HepG2 (cell line): Measurements from ENCODE around the gene NPHS1. TPM values are rescaled to one million over a fixed set of nuclear protein-coding genes. Genes with fewer than 3 reads are reported as not detected.

Experiments
- FLYWCH1 ChIP-seq: sonication (generic); formaldehyde crosslinking; IDR thresholded peaks from 2 replicates; pipeline ENCODE4 v1.8.1; 2023; ENCODE audit warnings: mild to moderate bottlenecking, missing genetic modification reagents
- HNRNPK ChIP-seq: fragments of 200-400 bp; formaldehyde crosslinking; IDR thresholded peaks from 2 replicates; pipeline ENCODE4 v1.6.1; 2018; ENCODE audit warnings: low read length, low read depth, moderate library complexity, mild to moderate bottlenecking; ENCODE audit not compliant: poor library complexity, severe bottlenecking
- HNRNPUL1 ChIP-seq: fragments of 200-400 bp; formaldehyde crosslinking; IDR thresholded peaks from 2 replicates; pipeline ENCODE4 v1.6.1; 2017; ENCODE audit warnings: low read depth, mild to moderate bottlenecking, low read length, moderate library complexity
- MATR3 ChIP-seq: sonication (generic); formaldehyde crosslinking; IDR thresholded peaks from 2 replicates; pipeline ENCODE4 v1.4.0; 2020; ENCODE audit warnings: missing genetic modification reagents
- MLLT10 ChIP-seq: sonication (generic); formaldehyde crosslinking; IDR thresholded peaks from 2 replicates; pipeline ENCODE4 v1.4.0; 2020; ENCODE audit warnings: missing genetic modification reagents
- NFATC3 ChIP-seq: sonication (generic); formaldehyde crosslinking; IDR thresholded peaks from 2 replicates; pipeline ENCODE4 v1.5.1; 2020; ENCODE audit warnings: mild to moderate bottlenecking, missing genetic modification reagents
- PCBP1 ChIP-seq: fragments of 200-400 bp; formaldehyde crosslinking; IDR thresholded peaks from 2 replicates; pipeline ENCODE4 v1.6.1; 2017; ENCODE audit warnings: mild to moderate bottlenecking, low read depth, low read length, borderline replicate concordance
- SAP130 ChIP-seq: IDR thresholded peaks from 2 replicates; pipeline ENCODE4 v1.6.1; 2016; ENCODE audit warnings: low read depth
- STAT5B ChIP-seq: sonication (generic); formaldehyde crosslinking; IDR thresholded peaks from 2 replicates; pipeline ENCODE4 v1.4.0; 2020; ENCODE audit warnings: missing genetic modification reagents
- TBP ChIP-seq: sonication (generic); formaldehyde crosslinking; IDR thresholded peaks from 2 replicates; pipeline ENCODE4 v1.5.0; 2020; ENCODE audit warnings: missing genetic modification reagents
- TBX2 ChIP-seq: sonication (generic); formaldehyde crosslinking; IDR thresholded peaks from 2 replicates; pipeline ENCODE4 v1.5.0; 2020; ENCODE audit warnings: missing genetic modification reagents, mild to moderate bottlenecking, borderline replicate concordance
- ZNF333 ChIP-seq: sonication (generic); formaldehyde crosslinking; IDR thresholded peaks from 2 replicates; pipeline ENCODE4 v1.4.0; 2020; ENCODE audit warnings: mild to moderate bottlenecking, missing genetic modification reagents, borderline replicate concordance
- ZNF460 ChIP-seq: sonication (generic); formaldehyde crosslinking; IDR thresholded peaks from 2 replicates; pipeline ENCODE4 v1.5.1; 2020; ENCODE audit warnings: missing genetic modification reagents, mild to moderate bottlenecking, borderline replicate concordance
- ZNF501 ChIP-seq: sonication (generic); formaldehyde crosslinking; IDR thresholded peaks from 2 replicates; pipeline ENCODE4 v1.5.1; 2020; ENCODE audit warnings: mild to moderate bottlenecking, moderate library complexity, missing genetic modification reagents
- ZNF674 ChIP-seq: sonication (generic); formaldehyde crosslinking; IDR thresholded peaks from 2 replicates; pipeline ENCODE4 v1.5.0; 2020; ENCODE audit warnings: low read depth, mild to moderate bottlenecking, missing genetic modification reagents
- polyA plus RNA-seq, 8 experiments: library from polyadenylated mRNA; depleted of rRNA in 3 of 8; stranded (reverse) in 7 of 8; unstranded in 1 of 8; fragments of >200 nt; fragmentation: Illumina TruSeq in 4 of 8; extraction: Trizol in 4 of 8; gene quantifications; 2 replicates each; pipeline versions ENCODE4 v1.2.1 to v1.2.3, GENCODE V29; 2011 to 2016; ENCODE audit warnings: low read depth in 4 of 8, missing spikeins in 1 of 8, mixed read lengths in 1 of 8; ENCODE audit not compliant: insufficient read depth in 1 of 8
- total RNA-seq, 5 experiments: library from RNA; depleted of rRNA; stranded (reverse); fragments of >200 nt; fragmentation: Illumina TruSeq; extraction: Trizol; gene quantifications; 2 replicates each; pipeline ENCODE4 v1.2.3, GENCODE V29; 2016; ENCODE audit warnings: low read depth in 1 of 5
- TF ChIP-seq, protein P1 (sequence below): sonication (generic); formaldehyde crosslinking; IDR thresholded peaks from 2 replicates; pipeline ENCODE4 v1.4.0; 2020; ENCODE audit warnings: missing genetic modification reagents
- TF ChIP-seq, protein P2 (sequence below): sonication (generic); formaldehyde crosslinking; IDR thresholded peaks from 2 replicates; pipeline ENCODE4 v1.4.0; 2020; ENCODE audit warnings: missing genetic modification reagents, borderline replicate concordance
- TF ChIP-seq, protein P3 (sequence below): sonication (generic); formaldehyde crosslinking; IDR thresholded peaks from 2 replicates; pipeline ENCODE4 v1.4.0; 2020; ENCODE audit warnings: low read depth, missing genetic modification reagents

Gene NPHS1
- total and polyA plus RNA-seq, 2 of the 13 experiments (the other 11 are each of a cell fraction or from before 2014, with no cell fraction given), result not detected

DNA sequence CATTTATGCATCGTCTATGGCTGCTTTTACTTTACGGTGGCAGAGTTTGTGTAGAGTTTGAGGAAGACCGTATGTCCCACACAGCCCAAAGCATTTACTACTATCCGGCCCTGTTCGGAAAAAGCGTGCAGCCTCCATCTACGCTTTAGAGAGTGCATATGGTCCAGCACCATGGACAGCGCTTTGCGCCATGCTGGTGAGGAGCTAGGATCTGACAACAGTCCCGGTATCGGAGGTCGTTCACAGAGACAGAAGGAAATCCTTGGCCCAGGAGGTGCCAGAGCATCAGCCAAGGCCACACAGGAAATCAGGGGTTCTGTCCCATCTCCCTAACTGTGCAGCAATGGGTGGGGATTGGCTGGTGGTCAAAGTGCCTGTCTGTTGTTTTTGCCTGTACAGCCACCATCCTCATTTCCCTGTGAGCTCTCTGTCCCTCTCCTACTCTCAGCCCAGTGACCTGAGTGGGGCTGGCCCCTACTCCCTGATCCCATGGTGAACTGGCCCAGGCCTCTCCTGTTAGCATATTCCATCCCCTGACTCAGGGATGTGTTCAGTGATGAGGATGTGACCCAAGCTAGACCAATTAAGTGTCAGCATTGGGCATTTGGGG, 23.5 kb downstream of the NPHS1 start (continued):
- TF ChIP-seq, protein P1, sequence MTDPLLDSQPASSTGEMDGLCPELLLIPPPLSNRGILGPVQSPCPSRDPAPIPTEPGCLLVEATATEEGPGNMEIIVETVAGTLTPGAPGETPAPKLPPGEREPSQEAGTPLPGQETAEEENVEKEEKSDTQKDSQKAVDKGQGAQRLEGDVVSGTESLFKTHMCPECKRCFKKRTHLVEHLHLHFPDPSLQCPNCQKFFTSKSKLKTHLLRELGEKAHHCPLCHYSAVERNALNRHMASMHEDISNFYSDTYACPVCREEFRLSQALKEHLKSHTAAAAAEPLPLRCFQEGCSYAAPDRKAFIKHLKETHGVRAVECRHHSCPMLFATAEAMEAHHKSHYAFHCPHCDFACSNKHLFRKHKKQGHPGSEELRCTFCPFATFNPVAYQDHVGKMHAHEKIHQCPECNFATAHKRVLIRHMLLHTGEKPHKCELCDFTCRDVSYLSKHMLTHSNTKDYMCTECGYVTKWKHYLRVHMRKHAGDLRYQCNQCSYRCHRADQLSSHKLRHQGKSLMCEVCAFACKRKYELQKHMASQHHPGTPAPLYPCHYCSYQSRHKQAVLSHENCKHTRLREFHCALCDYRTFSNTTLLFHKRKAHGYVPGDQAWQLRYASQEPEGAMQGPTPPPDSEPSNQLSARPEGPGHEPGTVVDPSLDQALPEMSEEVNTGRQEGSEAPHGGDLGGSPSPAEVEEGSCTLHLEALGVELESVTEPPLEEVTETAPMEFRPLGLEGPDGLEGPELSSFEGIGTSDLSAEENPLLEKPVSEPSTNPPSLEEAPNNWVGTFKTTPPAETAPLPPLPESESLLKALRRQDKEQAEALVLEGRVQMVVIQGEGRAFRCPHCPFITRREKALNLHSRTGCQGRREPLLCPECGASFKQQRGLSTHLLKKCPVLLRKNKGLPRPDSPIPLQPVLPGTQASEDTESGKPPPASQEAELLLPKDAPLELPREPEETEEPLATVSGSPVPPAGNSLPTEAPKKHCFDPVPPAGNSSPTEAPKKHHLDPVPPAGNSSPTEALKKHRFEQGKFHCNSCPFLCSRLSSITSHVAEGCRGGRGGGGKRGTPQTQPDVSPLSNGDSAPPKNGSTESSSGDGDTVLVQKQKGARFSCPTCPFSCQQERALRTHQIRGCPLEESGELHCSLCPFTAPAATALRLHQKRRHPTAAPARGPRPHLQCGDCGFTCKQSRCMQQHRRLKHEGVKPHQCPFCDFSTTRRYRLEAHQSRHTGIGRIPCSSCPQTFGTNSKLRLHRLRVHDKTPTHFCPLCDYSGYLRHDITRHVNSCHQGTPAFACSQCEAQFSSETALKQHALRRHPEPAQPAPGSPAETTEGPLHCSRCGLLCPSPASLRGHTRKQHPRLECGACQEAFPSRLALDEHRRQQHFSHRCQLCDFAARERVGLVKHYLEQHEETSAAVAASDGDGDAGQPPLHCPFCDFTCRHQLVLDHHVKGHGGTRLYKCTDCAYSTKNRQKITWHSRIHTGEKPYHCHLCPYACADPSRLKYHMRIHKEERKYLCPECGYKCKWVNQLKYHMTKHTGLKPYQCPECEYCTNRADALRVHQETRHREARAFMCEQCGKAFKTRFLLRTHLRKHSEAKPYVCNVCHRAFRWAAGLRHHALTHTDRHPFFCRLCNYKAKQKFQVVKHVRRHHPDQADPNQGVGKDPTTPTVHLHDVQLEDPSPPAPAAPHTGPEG (CRISPR knock-in tag), result 0 out of 2 replicates have a peak, but pooled peaks have one; percentile 64
- no peak for TF ChIP-seq MATR3 (CRISPR knock-in tag)
- TF ChIP-seq TBP (CRISPR knock-in tag), result no peak
- peak; percentile 96 for TF ChIP-seq STAT5B (CRISPR knock-in tag)
- no peak for TF ChIP-seq HNRNPK
- peak; percentile 54; the same call in 1 of the 2 replicates for TF ChIP-seq ZNF333 (CRISPR knock-in tag)
- no peak for TF ChIP-seq PCBP1
- TF ChIP-seq SAP130, result peak; percentile 96
- TF ChIP-seq NFATC3 (CRISPR knock-in tag), result peak; percentile 71; the same call in 1 of the 2 replicates
- TF ChIP-seq, protein P2, sequence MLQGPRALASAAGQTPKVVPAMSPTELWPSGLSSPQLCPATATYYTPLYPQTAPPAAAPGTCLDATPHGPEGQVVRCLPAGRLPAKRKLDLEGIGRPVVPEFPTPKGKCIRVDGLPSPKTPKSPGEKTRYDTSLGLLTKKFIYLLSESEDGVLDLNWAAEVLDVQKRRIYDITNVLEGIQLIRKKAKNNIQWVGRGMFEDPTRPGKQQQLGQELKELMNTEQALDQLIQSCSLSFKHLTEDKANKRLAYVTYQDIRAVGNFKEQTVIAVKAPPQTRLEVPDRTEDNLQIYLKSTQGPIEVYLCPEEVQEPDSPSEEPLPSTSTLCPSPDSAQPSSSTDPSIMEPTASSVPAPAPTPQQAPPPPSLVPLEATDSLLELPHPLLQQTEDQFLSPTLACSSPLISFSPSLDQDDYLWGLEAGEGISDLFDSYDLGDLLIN (CRISPR knock-in tag), result no peak; the same call in 1 of the 2 replicates
- TF ChIP-seq FLYWCH1 (CRISPR knock-in tag), result no peak
- TF ChIP-seq ZNF501 (CRISPR knock-in tag), result no peak
- TF ChIP-seq, protein P3, sequence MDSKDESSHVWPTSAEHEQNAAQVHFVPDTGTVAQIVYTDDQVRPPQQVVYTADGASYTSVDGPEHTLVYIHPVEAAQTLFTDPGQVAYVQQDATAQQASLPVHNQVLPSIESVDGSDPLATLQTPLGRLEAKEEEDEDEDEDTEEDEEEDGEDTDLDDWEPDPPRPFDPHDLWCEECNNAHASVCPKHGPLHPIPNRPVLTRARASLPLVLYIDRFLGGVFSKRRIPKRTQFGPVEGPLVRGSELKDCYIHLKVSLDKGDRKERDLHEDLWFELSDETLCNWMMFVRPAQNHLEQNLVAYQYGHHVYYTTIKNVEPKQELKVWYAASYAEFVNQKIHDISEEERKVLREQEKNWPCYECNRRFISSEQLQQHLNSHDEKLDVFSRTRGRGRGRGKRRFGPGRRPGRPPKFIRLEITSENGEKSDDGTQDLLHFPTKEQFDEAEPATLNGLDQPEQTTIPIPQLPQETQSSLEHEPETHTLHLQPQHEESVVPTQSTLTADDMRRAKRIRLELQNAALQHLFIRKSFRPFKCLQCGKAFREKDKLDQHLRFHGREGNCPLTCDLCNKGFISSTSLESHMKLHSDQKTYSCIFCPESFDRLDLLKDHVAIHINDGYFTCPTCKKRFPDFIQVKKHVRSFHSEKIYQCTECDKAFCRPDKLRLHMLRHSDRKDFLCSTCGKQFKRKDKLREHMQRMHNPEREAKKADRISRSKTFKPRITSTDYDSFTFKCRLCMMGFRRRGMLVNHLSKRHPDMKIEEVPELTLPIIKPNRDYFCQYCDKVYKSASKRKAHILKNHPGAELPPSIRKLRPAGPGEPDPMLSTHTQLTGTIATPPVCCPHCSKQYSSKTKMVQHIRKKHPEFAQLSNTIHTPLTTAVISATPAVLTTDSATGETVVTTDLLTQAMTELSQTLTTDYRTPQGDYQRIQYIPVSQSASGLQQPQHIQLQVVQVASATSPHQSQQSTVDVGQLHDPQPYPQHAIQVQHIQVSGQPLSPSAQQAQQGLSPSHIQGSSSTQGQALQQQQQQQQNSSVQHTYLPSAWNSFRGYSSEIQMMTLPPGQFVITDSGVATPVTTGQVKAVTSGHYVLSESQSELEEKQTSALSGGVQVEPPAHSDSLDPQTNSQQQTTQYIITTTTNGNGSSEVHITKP (CRISPR knock-in tag), result peak; percentile 79; the same call in 1 of the 2 replicates
- no peak for TF ChIP-seq ZNF674
- no peak for TF ChIP-seq HNRNPUL1
- no peak for TF ChIP-seq ZNF460 (CRISPR knock-in tag)
- peak; percentile 68 for TF ChIP-seq TBX2 (CRISPR knock-in tag)
- TF ChIP-seq MLLT10, result no peak
